Measurements from ENCODE around the gene KCTD13. TPM values are rescaled to one million over a fixed set of nuclear protein-coding genes. Genes with fewer than 3 reads are reported as not detected.

KCTD13 gene
- total RNA-seq, 1 experiment from 2014 or later, result 40.7 TPM

DNA sequence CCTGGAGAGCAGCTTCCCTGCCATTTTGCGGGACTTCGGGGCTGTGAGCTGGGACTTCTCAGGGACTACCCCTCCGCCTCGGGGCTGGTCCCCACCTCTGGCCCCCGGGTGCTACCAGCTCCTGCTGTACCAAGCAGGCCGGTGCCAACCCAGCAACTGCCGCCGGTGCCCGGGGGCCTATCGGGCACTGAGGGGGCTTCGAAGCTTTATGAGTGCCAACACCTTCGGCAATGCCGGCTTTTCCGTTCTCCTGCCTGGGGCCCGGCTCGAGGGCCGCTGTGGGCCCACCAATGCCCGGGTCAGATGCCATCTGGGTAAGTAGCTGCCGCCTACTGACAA lies 24.4 kb downstream of the KCTD13 start:
- intact Hi-C loops (cut with micrococcal nuclease), result no loop called here

More for the DNA sequence above, 24.4 kb downstream of the KCTD13 start:
- TF ChIP-seq JUND (IDR thresholded peaks at IDR 0.05), result no peak
- TF ChIP-seq, protein P1, sequence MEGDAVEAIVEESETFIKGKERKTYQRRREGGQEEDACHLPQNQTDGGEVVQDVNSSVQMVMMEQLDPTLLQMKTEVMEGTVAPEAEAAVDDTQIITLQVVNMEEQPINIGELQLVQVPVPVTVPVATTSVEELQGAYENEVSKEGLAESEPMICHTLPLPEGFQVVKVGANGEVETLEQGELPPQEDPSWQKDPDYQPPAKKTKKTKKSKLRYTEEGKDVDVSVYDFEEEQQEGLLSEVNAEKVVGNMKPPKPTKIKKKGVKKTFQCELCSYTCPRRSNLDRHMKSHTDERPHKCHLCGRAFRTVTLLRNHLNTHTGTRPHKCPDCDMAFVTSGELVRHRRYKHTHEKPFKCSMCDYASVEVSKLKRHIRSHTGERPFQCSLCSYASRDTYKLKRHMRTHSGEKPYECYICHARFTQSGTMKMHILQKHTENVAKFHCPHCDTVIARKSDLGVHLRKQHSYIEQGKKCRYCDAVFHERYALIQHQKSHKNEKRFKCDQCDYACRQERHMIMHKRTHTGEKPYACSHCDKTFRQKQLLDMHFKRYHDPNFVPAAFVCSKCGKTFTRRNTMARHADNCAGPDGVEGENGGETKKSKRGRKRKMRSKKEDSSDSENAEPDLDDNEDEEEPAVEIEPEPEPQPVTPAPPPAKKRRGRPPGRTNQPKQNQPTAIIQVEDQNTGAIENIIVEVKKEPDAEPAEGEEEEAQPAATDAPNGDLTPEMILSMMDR (IDR thresholded peaks at IDR 0.05 in 2 of 3, conservative IDR thresholded peaks at IDR 0.05 in 1 of 3; ENCODE audit: borderline replicate concordance in 1 of 3, insufficient read depth in 1 of 3, low read depth in 2 of 3, low read length in 2 of 3), result no peak
- TF ChIP-seq, protein P2, sequence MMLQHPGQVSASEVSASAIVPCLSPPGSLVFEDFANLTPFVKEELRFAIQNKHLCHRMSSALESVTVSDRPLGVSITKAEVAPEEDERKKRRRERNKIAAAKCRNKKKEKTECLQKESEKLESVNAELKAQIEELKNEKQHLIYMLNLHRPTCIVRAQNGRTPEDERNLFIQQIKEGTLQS (IDR thresholded peaks at IDR 0.05), result no peak
- TF ChIP-seq SRF (IDR thresholded peaks at IDR 0.05; ENCODE audit: low read depth), result no peak
- no peak for TF ChIP-seq ELF1 (IDR thresholded peaks at IDR 0.05; ENCODE audit: borderline replicate concordance, low read depth)
- TF ChIP-seq, protein P3, sequence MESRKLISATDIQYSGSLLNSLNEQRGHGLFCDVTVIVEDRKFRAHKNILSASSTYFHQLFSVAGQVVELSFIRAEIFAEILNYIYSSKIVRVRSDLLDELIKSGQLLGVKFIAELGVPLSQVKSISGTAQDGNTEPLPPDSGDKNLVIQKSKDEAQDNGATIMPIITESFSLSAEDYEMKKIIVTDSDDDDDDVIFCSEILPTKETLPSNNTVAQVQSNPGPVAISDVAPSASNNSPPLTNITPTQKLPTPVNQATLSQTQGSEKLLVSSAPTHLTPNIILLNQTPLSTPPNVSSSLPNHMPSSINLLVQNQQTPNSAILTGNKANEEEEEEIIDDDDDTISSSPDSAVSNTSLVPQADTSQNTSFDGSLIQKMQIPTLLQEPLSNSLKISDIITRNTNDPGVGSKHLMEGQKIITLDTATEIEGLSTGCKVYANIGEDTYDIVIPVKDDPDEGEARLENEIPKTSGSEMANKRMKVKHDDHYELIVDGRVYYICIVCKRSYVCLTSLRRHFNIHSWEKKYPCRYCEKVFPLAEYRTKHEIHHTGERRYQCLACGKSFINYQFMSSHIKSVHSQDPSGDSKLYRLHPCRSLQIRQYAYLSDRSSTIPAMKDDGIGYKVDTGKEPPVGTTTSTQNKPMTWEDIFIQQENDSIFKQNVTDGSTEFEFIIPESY (IDR thresholded peaks at IDR 0.05; ENCODE audit: extremely low read depth, insufficient replicate concordance, low read length), result no peak
- no peak for TF ChIP-seq RAD21 (IDR thresholded peaks at IDR 0.05; ENCODE audit: low read depth)
- no peak for TF ChIP-seq SIN3A (IDR thresholded peaks at IDR 0.05; ENCODE audit: low read depth)
- TF ChIP-seq FOSL1 (IDR thresholded peaks at IDR 0.05; ENCODE audit: low read depth), result no peak
- no peak for TF ChIP-seq CEBPB (IDR thresholded peaks at IDR 0.05; ENCODE audit: low read depth)
- no peak for TF ChIP-seq CBX3 (IDR thresholded peaks at IDR 0.05; ENCODE audit: low read depth)
- no peak for TF ChIP-seq YY1 (IDR thresholded peaks at IDR 0.05; ENCODE audit: extremely low read depth, insufficient replicate concordance, low read depth, low read length)
- no peak for TF ChIP-seq EGR1 (IDR thresholded peaks at IDR 0.05; ENCODE audit: low read depth)
- TF ChIP-seq, protein P4, sequence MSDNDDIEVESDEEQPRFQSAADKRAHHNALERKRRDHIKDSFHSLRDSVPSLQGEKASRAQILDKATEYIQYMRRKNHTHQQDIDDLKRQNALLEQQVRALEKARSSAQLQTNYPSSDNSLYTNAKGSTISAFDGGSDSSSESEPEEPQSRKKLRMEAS (IDR thresholded peaks at IDR 0.05), result no peak
- TF ChIP-seq POLR2AphosphoS5 (IDR thresholded peaks at IDR 0.05; ENCODE audit: low read depth, low read length), result no peak
- TF ChIP-seq, protein P5, sequence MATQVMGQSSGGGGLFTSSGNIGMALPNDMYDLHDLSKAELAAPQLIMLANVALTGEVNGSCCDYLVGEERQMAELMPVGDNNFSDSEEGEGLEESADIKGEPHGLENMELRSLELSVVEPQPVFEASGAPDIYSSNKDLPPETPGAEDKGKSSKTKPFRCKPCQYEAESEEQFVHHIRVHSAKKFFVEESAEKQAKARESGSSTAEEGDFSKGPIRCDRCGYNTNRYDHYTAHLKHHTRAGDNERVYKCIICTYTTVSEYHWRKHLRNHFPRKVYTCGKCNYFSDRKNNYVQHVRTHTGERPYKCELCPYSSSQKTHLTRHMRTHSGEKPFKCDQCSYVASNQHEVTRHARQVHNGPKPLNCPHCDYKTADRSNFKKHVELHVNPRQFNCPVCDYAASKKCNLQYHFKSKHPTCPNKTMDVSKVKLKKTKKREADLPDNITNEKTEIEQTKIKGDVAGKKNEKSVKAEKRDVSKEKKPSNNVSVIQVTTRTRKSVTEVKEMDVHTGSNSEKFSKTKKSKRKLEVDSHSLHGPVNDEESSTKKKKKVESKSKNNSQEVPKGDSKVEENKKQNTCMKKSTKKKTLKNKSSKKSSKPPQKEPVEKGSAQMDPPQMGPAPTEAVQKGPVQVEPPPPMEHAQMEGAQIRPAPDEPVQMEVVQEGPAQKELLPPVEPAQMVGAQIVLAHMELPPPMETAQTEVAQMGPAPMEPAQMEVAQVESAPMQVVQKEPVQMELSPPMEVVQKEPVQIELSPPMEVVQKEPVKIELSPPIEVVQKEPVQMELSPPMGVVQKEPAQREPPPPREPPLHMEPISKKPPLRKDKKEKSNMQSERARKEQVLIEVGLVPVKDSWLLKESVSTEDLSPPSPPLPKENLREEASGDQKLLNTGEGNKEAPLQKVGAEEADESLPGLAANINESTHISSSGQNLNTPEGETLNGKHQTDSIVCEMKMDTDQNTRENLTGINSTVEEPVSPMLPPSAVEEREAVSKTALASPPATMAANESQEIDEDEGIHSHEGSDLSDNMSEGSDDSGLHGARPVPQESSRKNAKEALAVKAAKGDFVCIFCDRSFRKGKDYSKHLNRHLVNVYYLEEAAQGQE (IDR thresholded peaks at IDR 0.05; ENCODE audit: low read depth), result no peak
- TF ChIP-seq TCF7L2 (IDR thresholded peaks at IDR 0.05; ENCODE audit: borderline replicate concordance, extremely low read depth, insufficient read depth, insufficient read length), result no peak
- TF ChIP-seq EZH2 (IDR thresholded peaks at IDR 0.05), result no peak
- ATAC-seq (no peak), DNase-seq (ENCODE audit: low read depth, low spot score) (no peak)
- peak overlapping the region; percentile 93 for H3K4me2 ChIP-seq (ENCODE audit: low read length)
- no peak overlapping the region for H2AFZ ChIP-seq (ENCODE audit: low read depth, low read length, poor library complexity, severe bottlenecking)
- peak overlapping the region; percentile 78; the same call in 1 of the 2 replicates for H3K27ac ChIP-seq (ENCODE audit: low read depth, low read length)
- CTCF ChIA-PET, result no interaction called here
- H3K79me2 ChIP-seq (ENCODE audit: insufficient read depth, low read length), result no peaks in the 10 kb centered on the region
- H3K27me3 ChIP-seq (ENCODE audit: insufficient read depth, low read length), result no peaks in the 10 kb centered on the region
- H4K20me1 ChIP-seq (ENCODE audit: insufficient read depth), result no peaks in the 10 kb centered on the region
- H3K9ac ChIP-seq (ENCODE audit: low read length), result peak overlapping the region; percentile 73; the same call in 1 of the 2 replicates
- RAD21 ChIA-PET (ENCODE audit: low non-redundant PET in 1 of 2, low total read pairs in 2 of 2, uncharacterized antibody in 2 of 2, unreplicated experiment in 2 of 2), result no interaction called here
- no peaks in the 10 kb centered on the region for H3K9me3 ChIP-seq (ENCODE audit: control insufficient read depth in 1 of 2, insufficient read depth in 1 of 2, low read depth in 1 of 2, low read length in 2 of 2)
- H3K36me3 ChIP-seq (ENCODE audit: control insufficient read depth in 1 of 2, insufficient read depth in 2 of 2, low read length in 2 of 2), result no peaks in the 10 kb centered on the region
- H3K4me1 ChIP-seq (ENCODE audit: control insufficient read depth in 1 of 2, insufficient read depth in 2 of 2, low read length in 2 of 2), result peaks cover 9 to 31% of the 10 kb centered on the region in 2 experiments
- no TSS peak for BruUV-seq (replicated peaks)
- H3K9me2 ChIP-seq (ENCODE audit: insufficient read depth), result no peaks in the 10 kb centered on the region
- POLR2A ChIA-PET, result interaction anchor here (1.1 kb wide), 1 partner anchor 12 kb away, joined by 3 read pairs; no protein-coding TSS in a partner anchor
- H3K4me3 ChIP-seq (replicated peaks in 1 of 2; ENCODE audit: low read depth in 1 of 2, low read length in 2 of 2), result no peak overlapping the region

All from HCT116 (cell line).